ENCODE measurements around the gene UQCR10. TPM values are rescaled to one million over a fixed set of nuclear protein-coding genes. Genes with fewer than 3 reads are reported as not detected.

Gene UQCR10
- total RNA-seq, 1 donor from 2014 or later, result 48.7 TPM

- Mint-ChIP-seq H3K4me3 (no peak overlapping the region), H3K9me3 (no peaks in the 10 kb centered on the region), H3K27ac (peak overlapping the region; percentile 10)
Measured at GRCh38 chr22:29787371-29787980, 20.3 kb downstream of the UQCR10 start.

GRCh38 chr22:29788339-29789279, 21.4 kb downstream of the UQCR10 start:
- peak overlapping the region; percentile 10 for H3K27ac Mint-ChIP-seq
- H3K9me3 ChIP-seq (ENCODE audit: low read depth), result no peaks in the 10 kb centered on the region
- no peaks in the 10 kb centered on the region for H3K36me3 ChIP-seq
- DNase-seq (ENCODE audit: low spot score), result no peak
- H3K4me3 ChIP-seq, result no peak overlapping the region
- H3K4me3 Mint-ChIP-seq, result no peak overlapping the region
- H2AFZ ChIP-seq (replicated peaks), result no peak overlapping the region
- peaks cover 13% of the 10 kb centered on the region for H3K4me1 Mint-ChIP-seq
- peaks cover 13% of the 10 kb centered on the region for H3K36me3 Mint-ChIP-seq
- H3K4me2 ChIP-seq, result no peak overlapping the region
- no peak for TF ChIP-seq EZH2 (IDR thresholded peaks at IDR 0.05)
- no peak for TF ChIP-seq CTCF (IDR thresholded peaks at IDR 0.05)
- no peak for TF ChIP-seq EZH2phosphoT487 (IDR thresholded peaks at IDR 0.05)
- no peaks in the 10 kb centered on the region for H3K4me1 ChIP-seq
- H4K20me1 ChIP-seq (ENCODE audit: low read depth), result no peaks in the 10 kb centered on the region
- no peak overlapping the region for H3K9ac ChIP-seq
- H3K27me3 Mint-ChIP-seq (ENCODE audit: insufficient read depth, low read depth), result no peaks in the 10 kb centered on the region
- no peaks in the 10 kb centered on the region for H3K79me2 ChIP-seq (ENCODE audit: low read depth)
- H3F3A ChIP-seq (ENCODE audit: low read depth), result no peaks in the 10 kb centered on the region
- no peaks in the 10 kb centered on the region for H3K27me3 ChIP-seq
- H3K27ac ChIP-seq, result no peak overlapping the region
- H3K9me3 Mint-ChIP-seq, result no peaks in the 10 kb centered on the region

More at GRCh38 chr22:29787371-29787980, 20.3 kb downstream of the UQCR10 start:
- Histone ChIP-seq H3K4me1 (no peaks in the 10 kb centered on the region), H3K9ac (no peak overlapping the region), H3K27ac (no peak overlapping the region), H2AFZ (replicated peaks) (no peak overlapping the region), H3F3A (ENCODE audit: low read depth) (no peaks in the 10 kb centered on the region), H3K4me2 (no peak overlapping the region), H3K36me3 (no peaks in the 10 kb centered on the region), H3K27me3 (no peaks in the 10 kb centered on the region), H4K20me1 (ENCODE audit: low read depth) (no peaks in the 10 kb centered on the region), H3K9me3 (ENCODE audit: low read depth) (no peaks in the 10 kb centered on the region), H3K79me2 (ENCODE audit: low read depth) (no peaks in the 10 kb centered on the region), H3K4me3 (no peak overlapping the region)
- Mint-ChIP-seq H3K36me3 (peaks cover 13% of the 10 kb centered on the region), H3K27me3 (ENCODE audit: insufficient read depth, low read depth) (no peaks in the 10 kb centered on the region), H3K4me1 (peaks cover 18% of the 10 kb centered on the region)
- TF ChIP-seq EZH2 (IDR thresholded peaks at IDR 0.05) (no peak), CTCF (IDR thresholded peaks at IDR 0.05) (no peak), EZH2phosphoT487 (IDR thresholded peaks at IDR 0.05) (no peak)
- no peak for DNase-seq (ENCODE audit: low spot score)

- Mint-ChIP-seq H3K4me3 (no peak overlapping the region), H3K9me3 (no peaks in the 10 kb centered on the region), H3K4me1 (peaks cover 8% of the 10 kb centered on the region), H3K36me3 (peaks cover 13% of the 10 kb centered on the region), H3K27me3 (ENCODE audit: insufficient read depth, low read depth) (no peaks in the 10 kb centered on the region), H3K27ac (no peak overlapping the region)
- no peaks in the 10 kb centered on the region for H3K9me3 ChIP-seq (ENCODE audit: low read depth)
- H3K79me2 ChIP-seq (ENCODE audit: low read depth), result no peaks in the 10 kb centered on the region
- no peaks in the 10 kb centered on the region for H3K4me1 ChIP-seq
- H3K4me2 ChIP-seq, result no peak overlapping the region
- H3K27me3 ChIP-seq, result no peaks in the 10 kb centered on the region
- no peak overlapping the region for H3K9ac ChIP-seq
- no peaks in the 10 kb centered on the region for H4K20me1 ChIP-seq (ENCODE audit: low read depth)
- H3K36me3 ChIP-seq, result no peaks in the 10 kb centered on the region
- no peak for TF ChIP-seq EZH2 (IDR thresholded peaks at IDR 0.05)
- no peak for TF ChIP-seq EZH2phosphoT487 (IDR thresholded peaks at IDR 0.05)
- TF ChIP-seq CTCF (IDR thresholded peaks at IDR 0.05), result no peak
- no peak for DNase-seq (ENCODE audit: low spot score)
- H3F3A ChIP-seq (ENCODE audit: low read depth), result no peaks in the 10 kb centered on the region
- H3K27ac ChIP-seq, result no peak overlapping the region
- H3K4me3 ChIP-seq, result no peak overlapping the region
- no peak overlapping the region for H2AFZ ChIP-seq (replicated peaks)
Measured at GRCh38 chr22:29790061-29790460, 22.9 kb downstream of the UQCR10 start.

Data from neural progenitor cell (in vitro differentiated cells).